Epithelial cell of esophagus (primary cell): Measurements from ENCODE around the gene UPF2.
"Not testable (repeated sequence)": the region's sequence is repeated elsewhere in the genome, so short reads cannot be mapped to it uniquely, and the experiment has no call there.

ENCODE experiments used
- DNase-seq: peaks from one replicate; pipeline ENCODE4 v3.0.0; 2010; ENCODE audit warnings: low read depth
- H3K4me3 ChIP-seq: 2 replicates; pipeline ENCODE4 v1.5.1; 2011; ENCODE audit warnings: mild to moderate bottlenecking, low read length, control low read depth
- CTCF ChIP-seq: IDR thresholded peaks from 2 replicates; pipeline ENCODE4 v1.5.1; 2011; ENCODE audit warnings: low read depth, mild to moderate bottlenecking, low read length, control low read depth, inconsistent platforms; ENCODE audit not compliant: insufficient read depth; ENCODE audit errors: missing control alignments

The UPF2 gene

GRCh38 chr10:12077580-12078180 is 35.1 kb upstream of the UPF2 start:
- TF ChIP-seq CTCF, result no peak
- DNase-seq, result no peak
- no peak overlapping the region for H3K4me3 ChIP-seq

GRCh38 chr10:12073526-12073925 is 30.9 kb upstream of the UPF2 start:
- no peak overlapping the region for H3K4me3 ChIP-seq
- no peak for TF ChIP-seq CTCF

GRCh38 chr10:12071441-12071840 is 28.8 kb upstream of the UPF2 start:
- not testable (repeated sequence) for DNase-seq, H3K4me3 ChIP-seq

More at GRCh38 chr10:12073526-12073925, 30.9 kb upstream of the UPF2 start:
- no peak for DNase-seq

- H3K4me3 ChIP-seq, result peak within 1 kb of the TSS; percentile 81
- peak; percentile 99 for DNase-seq
- TF ChIP-seq CTCF, result peak; percentile 59
These were observed 26.1 kb upstream of the UPF2 start, which contains the start of gene DHTKD1 for GRCh38 chr10:12068449-12069269. Gene DHTKD1 (plus strand): TSS chr10:12068954. CDS start chr10:12069034, 80 bp downstream.

- no peak overlapping the region for H3K4me3 ChIP-seq
- no peak for TF ChIP-seq CTCF
- DNase-seq, result peak; percentile 85
These were observed 24.7 kb upstream of the UPF2 start for GRCh38 chr10:12067336-12067735.

- no peak for TF ChIP-seq CTCF
- DNase-seq, result no peak
- H3K4me3 ChIP-seq, result no peak overlapping the region
These were observed 20.8 kb upstream of the UPF2 start for GRCh38 chr10:12063483-12063818.

GRCh38 chr10:12062754-12063482 is 20.3 kb upstream of the UPF2 start:
- no peak for DNase-seq
- H3K4me3 ChIP-seq, result no peak overlapping the region
- TF ChIP-seq CTCF, result no peak
